Activated CD4-positive, alpha-beta memory T cell treated with anti-CD3 and anti-CD28 coated beads, Interleukin-2, amount 10 ng/mL, durations not matched to agents 7 days and 5 days (primary cell): ENCODE measurements around the gene CTNNA3. TPM values are rescaled to one million over a fixed set of nuclear protein-coding genes. Genes with fewer than 3 reads are reported as not detected.

Experiments used
- CTCF ChIA-PET: fragments of 350-600 bp; sonication (Branson Sonifier 250); formaldehyde crosslinking; loops from one replicate; lab custom pipeline; 2021; ENCODE audit warnings: antibody characterized with exemption, inconsistent platforms; lab: Charles Lee
- POLR2A ChIA-PET: fragments of 350-600 bp; sonication (Branson Sonifier 250); formaldehyde crosslinking; loops from one replicate; lab custom pipeline; 2021; ENCODE audit warnings: antibody characterized with exemption; lab: Charles Lee
- DNase-seq: peaks from one replicate; pipeline ENCODE4 v3.0.0-alpha.2; 2020
- H3K27ac Mint-ChIP-seq: one replicate; pipeline ENCODE4 v1.8.0; 2021; ENCODE audit warnings: mild to moderate bottlenecking, mixed read lengths
- H3K27me3 Mint-ChIP-seq: one replicate; pipeline ENCODE4 v1.8.0; 2021; ENCODE audit warnings: mixed read lengths
- H3K36me3 Mint-ChIP-seq: one replicate; pipeline ENCODE4 v1.8.0; 2021; ENCODE audit warnings: low read depth, mixed read lengths
- H3K4me1 Mint-ChIP-seq: one replicate; pipeline ENCODE4 v1.8.0; 2021; ENCODE audit warnings: mixed read lengths
- H3K4me3 Mint-ChIP-seq: one replicate; pipeline ENCODE4 v1.8.0; 2021; ENCODE audit warnings: mild to moderate bottlenecking, mixed read lengths
- H3K9me3 Mint-ChIP-seq: one replicate; pipeline ENCODE4 v1.8.0; 2021; ENCODE audit warnings: mixed read lengths
- total RNA-seq, 2 experiments: library from RNA; stranded (reverse); gene quantifications; one replicate each; pipeline ENCODE4 v1.2.3, GENCODE V29; 2021

The CTNNA3 gene
- total RNA-seq, 2 experiments from 2014 or later: 0.78 TPM; not detected in 1

GRCh38 chr10:66535439-66535838, 1160.6 kb downstream of the CTNNA3 start:
- no peaks in the 10 kb centered on the region for H3K36me3 Mint-ChIP-seq
- H3K9me3 Mint-ChIP-seq: no peaks in the 10 kb centered on the region
- CTCF ChIA-PET: no interaction called here
- no peak for DNase-seq
- H3K27ac Mint-ChIP-seq: no peak overlapping the region
- no peaks in the 10 kb centered on the region for H3K27me3 Mint-ChIP-seq
- POLR2A ChIA-PET: no interaction called here
- no peaks in the 10 kb centered on the region for H3K4me1 Mint-ChIP-seq
- no peak overlapping the region for H3K4me3 Mint-ChIP-seq

- no peak overlapping the region for H3K27ac Mint-ChIP-seq
- no peaks in the 10 kb centered on the region for H3K36me3 Mint-ChIP-seq
- CTCF ChIA-PET: no interaction called here
- no peaks in the 10 kb centered on the region for H3K9me3 Mint-ChIP-seq
- H3K27me3 Mint-ChIP-seq: no peaks in the 10 kb centered on the region
- H3K4me1 Mint-ChIP-seq: no peaks in the 10 kb centered on the region
- DNase-seq: no peak
- no peak overlapping the region for H3K4me3 Mint-ChIP-seq
- POLR2A ChIA-PET: no interaction called here
These were observed 1161.1 kb downstream of the CTNNA3 start for GRCh38 chr10:66534866-66535265.

GRCh38 chr10:66521506-66521905, 1174.5 kb downstream of the CTNNA3 start:
- Mint-ChIP-seq H3K4me3 (no peak overlapping the region), H3K27me3 (no peaks in the 10 kb centered on the region), H3K9me3 (peaks cover 12% of the 10 kb centered on the region), H3K27ac (no peak overlapping the region), H3K4me1 (no peaks in the 10 kb centered on the region), H3K36me3 (no peaks in the 10 kb centered on the region)
- DNase-seq: no peak
- ChIA-PET POLR2A (no interaction called here), CTCF (no interaction called here)

- POLR2A ChIA-PET: no interaction called here
- Mint-ChIP-seq H3K4me1 (no peaks in the 10 kb centered on the region), H3K9me3 (peaks cover 6% of the 10 kb centered on the region), H3K27ac (no peak overlapping the region), H3K4me3 (no peak overlapping the region), H3K27me3 (no peaks in the 10 kb centered on the region), H3K36me3 (no peaks in the 10 kb centered on the region)
- CTCF ChIA-PET: no interaction called here
- DNase-seq: no peak
These were observed 1176.4 kb downstream of the CTNNA3 start for GRCh38 chr10:66519616-66520015.

GRCh38 chr10:66514666-66515065, 1181.3 kb downstream of the CTNNA3 start:
- no peak for DNase-seq
- H3K27ac Mint-ChIP-seq: no peak overlapping the region
- ChIA-PET POLR2A (no interaction called here), CTCF (no interaction called here)
- H3K27me3 Mint-ChIP-seq: no peaks in the 10 kb centered on the region
- no peak overlapping the region for H3K4me3 Mint-ChIP-seq
- H3K9me3 Mint-ChIP-seq: peaks cover 6% of the 10 kb centered on the region
- H3K36me3 Mint-ChIP-seq: no peaks in the 10 kb centered on the region
- no peaks in the 10 kb centered on the region for H3K4me1 Mint-ChIP-seq

DNA sequence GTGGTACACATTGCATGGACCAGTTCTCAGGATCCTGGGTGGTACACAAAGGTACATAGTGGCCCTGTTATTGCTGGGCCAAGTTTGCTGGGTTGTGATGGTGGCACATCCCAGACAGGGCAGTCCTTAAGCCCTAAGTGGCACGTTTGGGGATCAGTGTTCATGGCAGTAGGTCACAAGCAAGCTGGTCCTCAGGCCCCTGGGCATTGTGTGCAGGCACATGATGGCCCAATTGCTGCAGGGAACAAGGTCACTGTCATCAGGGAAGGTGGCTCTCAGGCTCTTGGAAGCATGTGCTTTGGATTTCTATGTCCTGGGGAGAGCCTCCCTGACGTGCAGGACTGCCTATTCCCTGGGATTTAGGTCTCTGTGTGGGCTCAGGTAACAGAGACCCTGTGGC, 1182.5 kb downstream of the CTNNA3 start:
- Mint-ChIP-seq H3K4me1 (no peaks in the 10 kb centered on the region), H3K27ac (no peak overlapping the region), H3K36me3 (no peaks in the 10 kb centered on the region), H3K4me3 (no peak overlapping the region), H3K27me3 (no peaks in the 10 kb centered on the region), H3K9me3 (peaks cover 5% of the 10 kb centered on the region)
- POLR2A ChIA-PET: no interaction called here
- CTCF ChIA-PET: no interaction called here
- DNase-seq: no peak

- Mint-ChIP-seq H3K27me3 (no peaks in the 10 kb centered on the region), H3K4me1 (no peaks in the 10 kb centered on the region), H3K36me3 (no peaks in the 10 kb centered on the region), H3K4me3 (no peak overlapping the region), H3K27ac (no peak overlapping the region), H3K9me3 (peaks cover 2% of the 10 kb centered on the region)
- ChIA-PET CTCF (interaction anchor here (0.5 kb wide), 1 partner anchor 239 kb away, joined by 3 read pairs; no protein-coding TSS in a partner anchor), POLR2A (no interaction called here)
- DNase-seq: no peak
These were observed 1190.9 kb downstream of the CTNNA3 start for GRCh38 chr10:66505003-66505657.

DNA sequence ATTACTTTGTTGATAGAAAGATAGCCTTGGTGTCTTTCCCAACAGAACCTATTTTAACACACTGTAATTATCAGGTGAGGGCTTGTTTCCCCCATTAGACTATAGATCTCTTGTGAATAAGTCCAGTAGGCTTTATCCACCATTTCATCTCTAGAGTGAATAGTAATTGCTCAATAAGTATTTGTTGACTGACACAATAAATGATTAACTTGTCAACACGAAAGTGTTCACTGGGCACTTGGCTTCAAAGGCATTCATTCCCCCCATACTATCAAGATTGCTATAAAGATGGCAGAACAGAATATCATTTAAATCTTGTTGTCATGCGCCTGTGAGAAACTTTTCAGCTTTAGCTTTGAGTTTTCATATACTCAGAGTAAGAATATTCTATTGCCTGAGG, 1194.6 kb downstream of the CTNNA3 start:
- no peaks in the 10 kb centered on the region for H3K9me3 Mint-ChIP-seq
- no peaks in the 10 kb centered on the region for H3K27me3 Mint-ChIP-seq

DNA sequence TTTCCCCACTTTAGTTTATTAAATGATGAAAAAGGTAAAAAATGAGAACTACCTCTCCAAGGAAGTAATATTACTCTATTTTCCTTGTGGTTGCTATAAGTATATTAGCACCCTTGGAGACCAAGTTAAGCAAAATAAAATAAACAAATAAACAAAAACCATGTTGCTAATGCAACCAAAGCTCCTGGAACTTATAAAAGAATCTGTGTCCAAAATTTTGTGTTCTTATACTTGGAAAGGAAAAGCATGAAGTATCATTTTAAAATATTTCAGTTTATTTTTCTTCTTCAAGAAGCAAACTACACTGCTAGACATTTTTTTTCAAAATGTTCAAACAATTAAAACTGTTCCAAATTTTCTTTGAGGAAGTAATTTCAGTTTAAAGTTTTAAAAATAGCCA, 1212.0 kb downstream of the CTNNA3 start:
- peaks cover 5% of the 10 kb centered on the region for H3K9me3 Mint-ChIP-seq
- POLR2A ChIA-PET: no interaction called here
- no peaks in the 10 kb centered on the region for H3K27me3 Mint-ChIP-seq
- CTCF ChIA-PET: no interaction called here
- H3K4me3 Mint-ChIP-seq: no peak overlapping the region
- no peak for DNase-seq
- H3K27ac Mint-ChIP-seq: no peak overlapping the region
- no peaks in the 10 kb centered on the region for H3K36me3 Mint-ChIP-seq
- no peaks in the 10 kb centered on the region for H3K4me1 Mint-ChIP-seq

More for the DNA sequence above, 1194.6 kb downstream of the CTNNA3 start:
- CTCF ChIA-PET: no interaction called here
- DNase-seq: no peak
- H3K4me3 Mint-ChIP-seq: no peak overlapping the region
- no peaks in the 10 kb centered on the region for H3K4me1 Mint-ChIP-seq
- no peaks in the 10 kb centered on the region for H3K36me3 Mint-ChIP-seq
- no peak overlapping the region for H3K27ac Mint-ChIP-seq
- POLR2A ChIA-PET: no interaction called here

DNA sequence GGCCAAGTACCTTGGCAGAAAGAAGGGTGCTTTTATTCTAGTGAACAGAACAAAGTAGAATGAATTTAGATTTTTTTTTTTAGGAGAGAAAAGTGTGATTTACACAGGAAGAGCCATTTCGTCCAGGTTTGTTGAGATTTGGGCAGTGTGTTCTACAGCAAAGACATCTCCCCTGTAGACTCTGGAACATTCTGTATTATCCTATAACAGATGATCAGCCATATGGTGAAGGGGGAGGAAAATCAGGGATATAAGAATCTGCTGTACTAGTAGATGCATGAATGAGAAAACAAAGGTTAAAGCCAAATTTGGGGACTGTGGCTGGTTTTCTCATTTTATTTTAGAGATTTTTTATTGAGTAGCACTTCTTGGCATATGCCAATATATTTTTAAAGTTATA, 1223.8 kb downstream of the CTNNA3 start:
- ChIA-PET POLR2A (no interaction called here), CTCF (no interaction called here)
- Mint-ChIP-seq H3K27me3 (no peaks in the 10 kb centered on the region), H3K9me3 (peaks cover 8% of the 10 kb centered on the region), H3K4me3 (no peak overlapping the region), H3K4me1 (no peaks in the 10 kb centered on the region), H3K27ac (no peak overlapping the region), H3K36me3 (no peaks in the 10 kb centered on the region)
- DNase-seq: no peak

DNA sequence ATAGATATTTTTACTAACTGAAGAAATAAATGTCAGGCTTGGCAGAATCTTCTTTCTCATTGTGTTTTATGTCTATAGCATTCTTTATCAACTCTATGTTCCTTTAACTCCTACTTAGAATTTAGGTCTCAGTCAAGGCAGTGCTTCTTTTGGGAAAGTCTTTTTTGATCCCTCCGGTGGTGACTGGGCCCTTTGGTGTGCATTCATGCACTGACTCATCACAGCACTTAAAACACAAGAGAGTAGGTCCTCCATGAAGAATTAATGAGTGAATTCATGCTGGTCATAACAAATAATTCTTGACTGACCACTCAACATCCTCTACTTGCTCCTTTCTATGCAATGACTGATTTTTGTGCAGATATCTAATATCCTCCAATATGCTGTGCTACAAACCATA, 1229.0 kb downstream of the CTNNA3 start:
- no peaks in the 10 kb centered on the region for H3K4me1 Mint-ChIP-seq
- H3K27ac Mint-ChIP-seq: no peak overlapping the region
- CTCF ChIA-PET: no interaction called here
- no peaks in the 10 kb centered on the region for H3K9me3 Mint-ChIP-seq
- DNase-seq: no peak
- POLR2A ChIA-PET: no interaction called here
- no peaks in the 10 kb centered on the region for H3K27me3 Mint-ChIP-seq
- H3K4me3 Mint-ChIP-seq: no peak overlapping the region
- no peaks in the 10 kb centered on the region for H3K36me3 Mint-ChIP-seq

DNA sequence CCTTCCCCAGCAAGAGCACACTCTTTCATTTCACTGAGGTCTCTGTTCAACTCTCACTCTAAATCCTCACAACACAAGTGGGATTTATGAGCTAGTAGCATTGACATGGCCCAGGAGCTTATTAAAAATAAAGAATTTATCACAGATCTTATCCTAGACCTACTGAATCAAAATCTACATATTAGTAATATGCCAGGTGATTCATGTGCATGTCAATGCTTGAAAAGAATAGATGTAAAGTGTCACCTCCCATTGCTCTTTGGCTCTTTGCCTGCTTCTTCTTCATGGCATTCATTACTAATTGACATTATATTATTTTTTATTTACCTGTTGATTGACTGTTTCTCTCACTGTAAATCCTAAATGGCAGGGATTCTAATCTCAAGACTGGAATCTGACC, 1229.4 kb downstream of the CTNNA3 start:
- H3K4me1 Mint-ChIP-seq: no peaks in the 10 kb centered on the region
- DNase-seq: no peak
- H3K9me3 Mint-ChIP-seq: no peaks in the 10 kb centered on the region
- H3K27me3 Mint-ChIP-seq: no peaks in the 10 kb centered on the region
- no peak overlapping the region for H3K27ac Mint-ChIP-seq
- ChIA-PET CTCF (no interaction called here), POLR2A (no interaction called here)
- H3K36me3 Mint-ChIP-seq: no peaks in the 10 kb centered on the region
- no peak overlapping the region for H3K4me3 Mint-ChIP-seq

- ChIA-PET POLR2A (interaction anchor here (0.7 kb wide), 1 partner anchor 29 kb away, joined by 3 read pairs; no protein-coding TSS in a partner anchor), CTCF (no interaction called here)
- Mint-ChIP-seq H3K9me3 (no peaks in the 10 kb centered on the region), H3K27ac (no peak overlapping the region), H3K36me3 (no peaks in the 10 kb centered on the region), H3K4me1 (no peaks in the 10 kb centered on the region), H3K27me3 (no peaks in the 10 kb centered on the region), H3K4me3 (no peak overlapping the region)
- no peak for DNase-seq
These were observed 1232.4 kb downstream of the CTNNA3 start for GRCh38 chr10:66463611-66464010.

- Mint-ChIP-seq H3K27me3 (no peaks in the 10 kb centered on the region), H3K36me3 (no peaks in the 10 kb centered on the region), H3K27ac (no peak overlapping the region), H3K4me1 (no peaks in the 10 kb centered on the region), H3K4me3 (no peak overlapping the region), H3K9me3 (peaks cover 4% of the 10 kb centered on the region)
- ChIA-PET CTCF (no interaction called here), POLR2A (no interaction called here)
- no peak for DNase-seq
These were observed 1238.4 kb downstream of the CTNNA3 start for GRCh38 chr10:66457629-66458028.
